Measurements from ENCODE around the gene SYP. TPM values are rescaled to one million over a fixed set of nuclear protein-coding genes. Genes with fewer than 3 reads are reported as not detected.

The SYP gene
- total RNA-seq, 3 donors from 2014 or later = 1.0 to 2.7 (median 1.3) TPM

GRCh38 chrX:49192722-49193328 lies 7.2 kb downstream of the SYP start:
- DNase-seq (ENCODE audit: low spot score in 2 of 2) = no peak
- H3K27me3 ChIP-seq = peaks cover 0 to 15% of the 10 kb centered on the region in 2 donors
- intact Hi-C loops (cut with DNase I; ENCODE audit: low total_unique reads) = no loop called here
- no peaks in the 10 kb centered on the region for H3K36me3 ChIP-seq
- H3K27ac ChIP-seq = no peak overlapping the region
- no peak overlapping the region for H3K4me3 ChIP-seq
- no peaks in the 10 kb centered on the region for H3K4me1 ChIP-seq
- peak in 2 of 3 donors; percentile 26 to 29 for TF ChIP-seq CTCF (IDR thresholded peaks at IDR 0.05)
- no peak for TF ChIP-seq POLR2A (IDR thresholded peaks at IDR 0.05)
- TF ChIP-seq POLR2AphosphoS5 (IDR thresholded peaks at IDR 0.05) = no peak
- no peaks in the 10 kb centered on the region for H3K9me3 ChIP-seq

- no peaks in the 10 kb centered on the region for H3K4me1 ChIP-seq
- intact Hi-C loops (cut with DNase I; ENCODE audit: low total_unique reads) = loop anchor here (2.0 kb wide), 1 partner anchor 79 kb away; no protein-coding TSS in a partner anchor
- peaks cover 0 to 8% of the 10 kb centered on the region in 2 donors for H3K27me3 ChIP-seq
- H3K4me3 ChIP-seq = peak overlapping the region; percentile 55 to 69 (median 64)
- no peak for DNase-seq (ENCODE audit: low spot score in 2 of 2)
- H3K27ac ChIP-seq = peak overlapping the region; percentile 60 to 85
- H3K36me3 ChIP-seq = no peaks in the 10 kb centered on the region
- H3K9me3 ChIP-seq = no peaks in the 10 kb centered on the region
- no peak for TF ChIP-seq POLR2AphosphoS5 (IDR thresholded peaks at IDR 0.05)
- no peak for TF ChIP-seq POLR2A (IDR thresholded peaks at IDR 0.05)
- TF ChIP-seq CTCF (IDR thresholded peaks at IDR 0.05) = no peak
Measured at GRCh38 chrX:49191574-49192011, 8.4 kb downstream of the SYP start.

- peak overlapping the region; percentile 77 to 91 for H3K27ac ChIP-seq
- peak; percentile 26 for TF ChIP-seq POLR2A (IDR thresholded peaks at IDR 0.05)
- peak; percentile 34 to 53 (median 43) for TF ChIP-seq POLR2AphosphoS5 (IDR thresholded peaks at IDR 0.05)
- TF ChIP-seq CTCF (IDR thresholded peaks at IDR 0.05) = no peak
- H3K9me3 ChIP-seq = no peaks in the 10 kb centered on the region
- DNase-seq (ENCODE audit: low spot score in 2 of 2) = peak; percentile 79 to 97
- peaks cover 0 to 6% of the 10 kb centered on the region in 2 donors for H3K27me3 ChIP-seq
- H3K4me1 ChIP-seq = no peaks in the 10 kb centered on the region
- no peaks in the 10 kb centered on the region for H3K36me3 ChIP-seq
- peak overlapping the region; percentile 55 to 69 (median 64) for H3K4me3 ChIP-seq
- intact Hi-C loops (cut with DNase I; ENCODE audit: low total_unique reads) = loop anchor here (2.0 kb wide), 1 partner anchor 80 kb away; no protein-coding TSS in a partner anchor
Measured at GRCh38 chrX:49190821-49191573, 9.0 kb downstream of the SYP start.

- peak overlapping the region in 1 of 2 donors; percentile 91 for H3K27ac ChIP-seq
- H3K27me3 ChIP-seq = peaks cover 0 to 3% of the 10 kb centered on the region in 2 donors
- intact Hi-C loops (cut with DNase I; ENCODE audit: low total_unique reads) = loop anchor here (2.0 kb wide), 1 partner anchor 81 kb away; no protein-coding TSS in a partner anchor
- peak overlapping the region in 1 of 3 donors; percentile 32 for H3K4me3 ChIP-seq
- TF ChIP-seq POLR2A (IDR thresholded peaks at IDR 0.05) (no peak), CTCF (IDR thresholded peaks at IDR 0.05) (no peak), POLR2AphosphoS5 (IDR thresholded peaks at IDR 0.05) (no peak)
- DNase-seq (ENCODE audit: low spot score in 2 of 2) = no peak
- H3K9me3 ChIP-seq = no peaks in the 10 kb centered on the region
- H3K4me1 ChIP-seq = no peaks in the 10 kb centered on the region
- no peaks in the 10 kb centered on the region for H3K36me3 ChIP-seq
Measured at GRCh38 chrX:49189606-49190005, 10.4 kb downstream of the SYP start.

Data from breast epithelium (tissue), 4 donors.